ENCODE results near the gene DYSF.

DYSF gene

DNA sequence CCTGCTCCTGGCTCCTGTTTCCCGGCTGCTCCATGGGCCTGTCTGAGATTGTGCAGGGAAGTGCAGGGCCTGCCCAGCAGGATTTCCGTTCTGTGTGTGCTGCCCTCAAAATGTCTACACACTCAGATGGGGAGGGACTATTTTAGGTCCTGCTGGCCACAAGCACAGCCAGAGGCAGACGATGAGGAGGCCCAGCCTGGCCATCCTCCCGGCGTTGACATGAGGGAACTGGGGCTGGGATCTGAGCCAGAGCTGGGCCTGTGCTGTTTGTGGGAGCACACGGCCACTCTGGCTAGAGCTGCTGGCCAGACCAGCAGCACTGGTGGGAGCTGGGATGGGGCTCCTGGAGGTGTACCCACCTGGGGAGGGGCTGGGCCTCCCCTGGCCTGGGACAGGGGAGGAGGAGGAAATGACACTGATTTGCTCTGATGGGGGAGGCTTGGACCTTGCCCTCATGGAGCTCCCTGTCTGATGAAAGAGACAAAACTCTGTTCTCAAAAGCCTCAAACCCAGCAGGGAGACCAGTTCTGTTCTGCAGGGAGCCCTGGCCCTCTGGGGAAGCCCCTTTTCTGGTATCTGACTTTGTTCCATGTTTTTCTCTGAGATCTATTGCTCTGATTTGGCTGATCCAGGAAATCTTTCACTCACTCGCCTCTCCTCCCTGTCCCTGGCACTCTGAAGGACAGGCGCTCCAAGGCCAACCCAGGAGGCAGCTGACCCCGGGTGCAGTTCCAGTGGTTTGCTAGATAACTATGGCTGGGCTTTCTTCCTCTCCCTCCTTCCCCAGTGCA is 161.8 kb downstream of the DYSF start:
- DNase-seq (ENCODE audit: low read depth in 2 of 2) = no peak

DNA sequence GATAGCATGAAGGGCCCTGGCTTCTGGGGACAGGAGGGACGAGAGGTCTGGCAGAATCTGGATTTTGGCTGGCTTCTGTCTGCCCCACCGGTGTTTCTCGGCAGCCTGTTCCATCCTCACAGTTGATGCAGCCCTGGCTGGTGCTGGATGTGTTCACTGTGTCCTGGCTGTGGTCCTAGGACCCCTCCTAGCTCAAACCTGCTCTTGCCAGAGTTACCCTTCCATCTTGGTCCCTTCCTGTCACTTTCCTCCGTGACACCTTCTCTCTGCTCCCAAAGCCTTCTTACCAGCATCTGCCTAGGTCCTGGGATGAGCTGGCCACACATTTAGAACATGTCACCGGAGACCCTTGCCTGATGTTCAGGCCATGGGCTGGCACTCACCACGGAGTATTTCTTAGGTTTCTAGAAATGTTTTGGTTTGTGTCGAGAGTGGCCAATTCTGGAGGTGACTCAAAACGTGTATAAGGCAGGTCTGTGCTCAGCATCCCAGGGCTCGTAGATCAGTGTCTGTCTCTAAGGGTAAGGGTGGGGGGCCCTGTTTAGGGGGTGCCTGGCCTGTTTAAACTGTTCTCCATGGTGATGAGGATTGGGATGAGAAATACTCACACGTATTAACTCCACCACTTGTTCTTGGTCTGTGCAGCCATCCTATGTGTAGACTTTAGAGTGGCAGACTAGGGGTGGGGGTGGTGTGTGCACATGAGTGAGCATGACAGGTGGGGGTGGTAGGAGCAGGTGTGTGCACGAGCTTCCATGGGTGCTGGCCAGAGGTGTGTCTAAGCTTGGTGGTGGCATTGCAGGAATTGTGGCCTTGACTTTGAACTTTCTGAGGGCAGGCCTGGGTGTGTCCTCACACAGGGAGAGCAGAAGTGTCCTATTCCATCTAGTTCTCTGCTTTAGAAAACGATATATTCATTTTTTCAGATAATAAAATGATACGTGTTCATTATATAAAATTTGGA is 162.7 kb downstream of the DYSF start:
- DNase-seq (ENCODE audit: low read depth in 2 of 2) = no peak

DNA sequence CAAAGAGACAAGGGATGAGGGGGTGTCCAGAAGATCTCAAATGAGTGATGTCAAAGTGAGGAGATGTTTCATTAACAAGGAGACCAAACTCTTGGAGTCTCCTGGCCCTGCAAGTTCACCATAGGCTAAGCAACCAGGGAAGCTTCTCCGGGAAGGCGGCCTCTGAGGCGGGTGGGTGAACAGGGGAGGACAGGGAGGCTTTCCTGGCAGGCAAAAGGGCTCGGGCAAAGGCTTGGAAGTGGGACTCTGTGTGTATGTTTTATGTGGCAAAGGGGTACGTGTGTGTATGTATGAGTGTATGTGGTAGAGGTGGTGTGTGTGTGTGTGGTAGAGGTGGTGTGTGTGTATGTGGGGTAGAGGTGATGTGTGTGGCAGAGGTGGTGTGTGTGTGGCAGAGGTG is 163.9 kb downstream of the DYSF start:
- DNase-seq (ENCODE audit: low read depth in 2 of 2) = no peak

DNA sequence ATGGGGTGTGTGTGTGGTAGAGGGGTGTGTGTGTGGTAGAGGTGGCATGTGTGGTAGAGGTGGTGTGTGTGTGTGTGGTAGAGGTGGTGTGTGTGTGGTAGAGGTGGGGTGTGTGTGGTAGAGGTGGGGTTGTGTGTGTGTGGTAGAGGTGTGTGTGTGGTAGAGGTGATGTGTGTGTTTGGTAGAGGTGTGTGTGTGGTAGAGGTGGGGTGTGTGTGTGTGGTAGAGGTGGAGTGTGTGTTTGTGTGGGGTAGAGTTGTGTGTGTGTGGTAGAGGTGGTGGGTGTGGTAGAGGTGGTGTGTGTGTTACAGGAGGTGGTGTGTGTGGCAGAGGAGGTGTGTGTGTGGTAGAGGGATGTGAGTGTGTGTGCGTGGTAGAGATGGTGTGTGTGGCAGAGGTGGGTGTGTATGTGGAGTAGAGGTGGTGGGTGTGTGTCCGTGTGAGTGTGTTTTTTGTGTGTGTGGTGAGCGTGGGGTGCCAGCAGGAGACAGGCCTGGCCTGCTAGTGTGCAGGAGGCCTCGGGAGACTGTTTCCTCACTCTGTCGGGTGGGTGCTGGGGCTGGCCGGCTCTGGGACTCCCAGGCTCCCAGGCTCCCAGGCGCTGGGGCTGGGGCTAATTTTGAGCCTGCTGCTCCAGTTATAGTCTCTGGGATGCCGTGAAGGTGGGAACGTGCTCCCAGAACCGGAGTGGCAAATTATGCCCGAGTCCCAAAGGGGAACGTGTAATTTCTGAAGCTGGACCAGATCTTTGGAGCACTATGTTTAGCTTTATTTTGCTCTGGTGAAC is 165.2 kb downstream of the DYSF start:
- DNase-seq (ENCODE audit: low read depth in 2 of 2) = no peak

DNA sequence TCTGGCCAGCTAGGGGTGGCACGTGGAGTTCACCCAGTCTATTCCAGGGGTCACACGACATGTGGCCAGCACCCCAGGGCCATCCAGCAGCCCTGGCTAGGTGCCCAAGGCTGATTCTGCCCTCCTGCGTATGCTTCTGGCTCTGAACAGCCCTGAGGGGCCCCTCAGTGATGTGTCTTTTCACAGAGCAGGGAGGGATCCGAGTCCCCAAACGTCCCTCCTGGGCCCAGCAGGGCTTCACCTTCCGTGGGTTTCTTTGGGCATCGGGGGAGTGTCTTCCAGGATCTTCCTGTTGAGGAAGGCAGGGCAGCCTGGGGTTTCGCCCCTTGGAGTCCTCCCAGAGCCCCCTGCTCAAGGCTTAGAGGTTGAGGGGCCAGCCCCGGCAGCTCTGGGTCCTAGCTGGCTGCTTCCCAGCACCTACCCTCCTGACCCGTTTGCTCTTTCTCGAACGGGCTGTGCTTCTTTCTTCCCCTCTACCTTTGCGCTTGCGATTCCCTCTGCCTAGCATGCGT is 165.9 kb downstream of the DYSF start:
- DNase-seq (ENCODE audit: low read depth in 2 of 2) = no peak

DNA sequence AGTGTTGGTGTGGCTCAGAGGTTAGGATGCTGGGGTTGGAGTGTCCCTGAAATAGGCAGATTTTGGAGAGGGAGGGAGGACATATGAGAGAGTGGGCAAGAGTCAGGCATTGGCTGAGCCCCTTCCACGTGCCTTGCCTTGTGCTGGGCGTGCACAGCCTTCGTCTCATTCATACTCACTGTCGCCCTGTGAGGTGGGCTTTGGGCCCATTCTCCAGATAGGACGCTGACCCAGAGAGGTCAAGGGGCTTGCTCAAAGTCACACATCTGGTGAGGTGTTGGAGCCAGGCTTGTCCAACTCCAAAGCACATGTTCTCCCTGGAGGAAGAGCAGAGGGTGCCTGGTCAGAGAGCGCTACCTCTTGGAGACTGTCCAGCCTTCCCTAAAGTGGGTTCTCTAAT is 166.8 kb downstream of the DYSF start:
- DNase-seq (ENCODE audit: low read depth in 2 of 2) = no peak

DNA sequence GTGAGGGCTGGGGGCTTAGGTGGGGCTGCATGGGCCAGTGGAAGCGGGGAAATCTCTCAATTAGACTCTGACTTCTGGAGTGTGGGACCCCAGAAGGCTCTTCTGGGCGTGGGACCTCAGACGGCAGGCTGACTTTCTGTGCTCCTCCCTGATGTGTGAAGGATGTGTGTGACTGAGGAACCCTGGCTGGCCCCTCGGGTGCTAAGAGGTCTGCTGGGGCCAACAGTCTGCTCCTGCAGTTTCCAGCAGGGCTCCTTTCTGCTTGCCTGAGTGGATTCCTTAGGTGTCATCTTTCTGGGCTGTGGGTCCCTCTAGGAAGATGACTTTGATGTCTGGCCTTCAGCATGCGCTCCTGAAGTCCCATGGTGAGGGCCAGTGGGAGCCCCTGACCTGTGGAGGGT is 167.5 kb downstream of the DYSF start:
- DNase-seq (ENCODE audit: low read depth in 2 of 2) = no peak

DNA sequence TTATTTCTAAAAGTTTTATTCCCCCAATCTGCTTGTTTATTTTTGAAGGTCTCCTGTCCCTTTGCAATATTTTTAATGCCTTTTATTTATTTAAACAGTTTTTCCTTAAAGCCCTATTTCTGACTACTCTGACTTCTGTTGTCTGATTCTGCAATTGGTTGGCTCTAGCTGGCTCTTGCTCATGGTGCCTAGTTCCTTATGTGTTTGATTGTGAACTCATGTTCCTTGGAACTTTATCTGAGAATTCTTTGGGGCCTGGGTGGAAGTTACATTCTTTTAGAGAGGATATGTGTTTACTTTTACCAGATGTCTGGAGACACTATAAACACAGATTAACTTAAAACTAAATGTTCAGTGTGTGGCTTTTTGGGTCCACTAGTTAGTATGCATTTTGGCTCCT is 175.9 kb downstream of the DYSF start:
- no peak for DNase-seq (ENCODE audit: low read depth in 2 of 2)

DNA sequence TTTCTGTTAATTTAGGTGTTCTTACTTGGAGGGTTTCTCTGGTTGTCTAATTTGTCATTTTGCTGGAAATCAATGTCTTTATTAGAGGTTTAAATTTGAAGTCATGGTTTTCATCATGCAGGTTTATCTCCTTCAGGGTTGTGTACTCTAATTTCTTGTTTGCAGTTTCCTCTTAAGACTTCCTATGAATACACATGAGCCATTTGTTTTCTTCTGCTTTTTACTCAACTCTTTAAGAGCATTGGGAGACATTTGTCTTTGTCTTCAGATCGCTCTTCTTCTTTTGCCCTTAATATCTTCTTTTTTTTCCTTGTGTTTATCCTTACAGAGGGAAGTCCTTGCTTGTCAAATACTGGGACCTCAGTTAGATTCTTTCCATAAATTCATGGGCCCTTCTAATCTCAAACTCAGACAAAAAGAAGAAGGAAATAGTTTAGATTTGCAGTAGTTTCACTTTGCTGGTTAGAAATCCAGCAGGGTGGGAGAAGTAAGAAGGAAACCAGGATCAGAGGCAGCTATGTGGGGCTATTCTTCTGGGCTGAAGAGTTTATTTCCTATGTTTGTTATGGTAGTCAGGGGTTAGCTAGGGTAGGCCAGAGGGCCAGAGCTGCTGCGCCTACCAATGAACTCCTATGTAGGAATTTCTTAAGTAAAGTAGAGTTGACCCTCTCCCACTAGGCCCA is 176.6 kb downstream of the DYSF start:
- no peak for DNase-seq (ENCODE audit: low read depth in 2 of 2)

DNA sequence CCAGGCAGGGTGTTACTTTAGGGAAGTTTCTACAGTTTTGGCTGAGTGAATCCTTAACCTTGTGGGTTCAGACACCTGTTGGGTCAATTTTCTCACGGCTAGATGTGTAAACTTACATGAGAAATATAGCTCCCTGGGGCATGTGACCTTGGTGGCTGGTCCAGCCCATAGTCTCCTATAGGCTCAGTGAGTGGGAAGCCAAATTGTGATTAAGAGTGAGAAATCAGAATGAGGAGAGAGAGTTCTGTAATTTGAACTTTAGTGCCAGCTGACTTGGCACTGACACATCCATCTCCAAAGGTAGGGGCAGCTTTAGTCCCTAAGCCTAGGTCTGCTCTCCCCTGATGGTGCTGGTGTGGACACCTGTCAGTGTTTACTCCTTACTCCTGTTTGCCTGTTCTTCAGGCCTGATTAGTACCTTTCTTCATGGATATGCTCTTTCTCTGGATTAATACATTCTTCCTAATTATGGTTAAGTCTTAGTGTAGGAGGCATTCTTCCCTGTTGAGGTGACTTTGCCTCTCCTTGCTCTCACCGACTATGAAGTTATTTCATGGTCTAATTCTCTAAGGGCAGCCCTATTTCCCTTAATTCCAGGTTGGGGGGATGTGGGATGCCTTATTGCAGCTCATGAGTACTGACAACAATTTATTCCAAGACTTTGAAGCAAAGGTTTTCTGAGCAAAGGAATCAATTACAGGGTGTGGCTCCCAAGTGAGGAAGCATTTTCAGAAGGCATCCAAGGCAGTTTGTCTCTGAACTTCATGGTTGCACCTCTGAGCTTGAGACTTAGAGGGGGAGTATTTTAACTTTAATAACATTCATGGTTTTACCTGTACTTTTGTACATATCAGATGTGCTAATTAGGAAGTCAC is 177.3 kb downstream of the DYSF start:
- no peak for DNase-seq (ENCODE audit: low read depth in 2 of 2)

DNA sequence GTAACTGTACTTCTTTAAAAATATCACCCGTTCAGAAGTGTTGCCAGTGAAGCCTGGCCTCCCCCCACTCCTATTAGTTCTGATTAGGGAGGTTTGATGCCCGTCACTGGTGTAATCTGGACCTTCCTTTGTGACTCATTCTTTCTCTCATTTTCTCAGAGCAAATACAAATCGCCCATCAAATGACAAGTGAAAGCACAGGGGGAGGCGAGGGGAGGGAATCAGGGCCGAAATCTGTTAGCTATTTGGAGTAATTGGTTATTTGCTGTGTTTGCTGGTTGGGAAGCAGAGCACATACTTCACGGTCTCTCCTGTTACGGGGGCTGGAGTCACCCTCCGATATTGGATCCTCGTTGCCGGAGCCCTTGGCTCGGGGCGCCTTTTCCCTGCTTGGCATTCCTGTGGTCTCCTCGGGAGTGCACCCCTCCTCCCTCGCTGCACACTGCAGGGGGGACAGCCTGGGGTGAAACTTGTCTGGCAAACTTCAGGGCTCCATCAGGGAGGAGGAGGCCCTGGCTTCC is 178.1 kb downstream of the DYSF start:
- DNase-seq (ENCODE audit: low read depth in 2 of 2) = no peak

DNA sequence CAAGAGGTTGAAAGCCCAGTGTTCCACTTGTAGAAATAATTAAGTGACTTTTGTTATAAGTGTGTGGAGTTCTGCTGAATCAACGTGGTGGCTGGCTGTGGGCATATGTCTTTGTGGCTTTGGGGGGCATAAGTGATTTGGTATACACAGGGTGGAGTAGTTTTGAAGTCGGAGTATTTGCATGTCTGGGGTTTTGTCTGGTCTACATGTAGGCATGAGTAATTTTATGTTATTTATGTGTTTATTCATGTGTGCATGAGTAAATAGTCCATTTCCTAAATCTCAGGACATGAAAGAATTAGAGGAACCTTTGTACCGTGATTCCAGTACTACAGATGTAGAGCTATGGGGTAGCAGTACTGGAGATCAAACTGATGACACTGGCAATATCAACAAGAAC is 179.7 kb downstream of the DYSF start:
- DNase-seq (ENCODE audit: low read depth in 2 of 2) = no peak

DNA sequence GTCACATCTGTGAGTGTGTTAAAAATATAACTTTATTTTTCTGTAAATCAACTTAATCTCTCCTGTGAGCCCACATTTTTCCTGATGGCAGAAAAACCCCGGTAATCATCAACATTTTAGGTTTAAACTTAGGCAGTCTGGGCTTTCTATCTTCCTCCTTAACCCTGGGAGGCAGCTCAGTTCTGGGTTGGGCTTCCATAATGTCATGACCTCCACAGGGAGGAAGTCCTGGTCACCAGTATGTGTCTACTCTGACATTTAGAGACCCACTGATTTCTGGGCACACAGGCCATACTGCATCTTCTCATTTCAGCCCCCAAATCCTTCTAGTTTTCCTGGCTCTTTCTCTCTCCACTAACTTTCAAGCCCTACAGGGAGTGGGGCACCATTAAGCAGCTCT is 181.2 kb downstream of the DYSF start:
- no peak for DNase-seq (ENCODE audit: low read depth in 2 of 2)

DNA sequence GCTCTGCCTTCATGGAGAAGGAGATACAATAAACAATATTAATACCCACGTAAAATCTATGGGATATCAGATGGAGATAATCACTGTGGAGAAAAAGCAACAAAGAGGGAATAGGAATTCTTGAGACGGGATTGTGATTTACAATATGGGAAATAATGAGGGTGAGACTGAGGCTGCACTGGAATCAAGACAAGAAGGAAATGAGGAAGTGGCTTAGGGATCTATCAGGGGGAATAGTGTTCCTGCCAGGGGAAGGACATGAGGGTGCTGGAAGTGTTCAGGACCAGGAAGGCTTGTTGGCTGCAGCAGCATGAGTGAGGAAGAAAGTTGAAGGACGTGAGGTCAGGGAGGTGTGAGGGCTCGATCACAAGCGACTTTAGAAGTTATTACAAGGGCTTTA is 182.4 kb downstream of the DYSF start:
- DNase-seq (ENCODE audit: low read depth in 2 of 2) = no peak

DNA sequence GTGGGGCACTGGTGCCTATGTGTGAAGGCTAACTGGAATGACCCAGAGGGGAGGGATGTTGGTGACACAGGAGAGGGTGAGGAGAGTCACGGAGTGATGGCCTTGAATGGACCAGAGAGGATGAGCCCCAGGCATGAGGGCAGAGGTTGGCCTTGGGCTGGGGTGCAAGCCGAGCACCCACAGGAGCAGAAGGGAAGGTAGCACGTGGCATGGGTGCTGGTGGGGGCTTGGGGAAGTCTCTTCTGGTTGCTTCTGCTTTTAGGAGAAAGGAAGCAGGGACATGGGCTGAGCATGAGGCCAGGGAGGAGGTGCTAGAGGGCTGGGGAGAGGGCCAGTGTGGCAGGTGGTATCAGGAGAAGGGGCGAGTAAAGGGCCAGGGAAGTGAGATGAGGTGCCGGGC is 183.8 kb downstream of the DYSF start:
- no peak for DNase-seq (ENCODE audit: low read depth in 2 of 2)

DNA sequence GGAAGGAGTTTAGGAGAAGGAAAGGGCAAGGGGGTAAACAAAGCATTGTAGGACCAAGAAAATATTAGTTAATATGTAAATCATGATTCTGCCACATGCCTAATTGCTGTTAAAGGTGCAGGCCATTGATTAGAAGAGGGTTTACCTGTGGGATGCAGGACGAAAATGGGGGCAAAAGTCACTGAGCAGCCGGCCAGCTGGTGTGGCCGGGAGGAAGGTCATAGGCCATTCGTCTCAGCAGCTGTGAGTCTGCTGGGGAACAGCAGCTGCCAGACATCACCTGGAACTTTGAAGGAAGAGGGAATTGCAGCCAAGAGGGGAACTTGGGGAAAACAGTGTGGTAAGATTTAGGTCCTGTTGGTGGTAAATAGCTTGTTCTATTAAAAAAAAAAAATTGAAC is 184.4 kb downstream of the DYSF start:
- no peak for DNase-seq (ENCODE audit: low read depth in 2 of 2)

DNA sequence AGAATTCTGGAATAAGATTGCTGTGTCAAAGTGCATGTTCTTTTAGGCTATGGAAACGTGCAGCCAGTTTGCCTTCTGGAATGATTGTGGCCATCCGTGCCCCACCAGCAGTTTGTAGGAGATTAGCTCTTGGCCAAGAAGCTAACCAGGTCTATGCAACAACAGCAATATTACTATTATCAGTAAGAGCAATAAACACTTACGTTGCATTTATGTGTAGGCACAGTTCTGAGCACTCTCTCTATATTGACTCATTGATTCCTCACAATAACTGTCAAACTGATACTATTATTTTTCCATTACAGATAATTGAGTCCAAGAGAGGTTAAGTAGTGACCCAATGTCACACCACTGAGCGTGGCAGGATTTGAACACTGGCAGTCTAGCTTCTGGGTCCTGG is 186.4 kb downstream of the DYSF start:
- no peak for DNase-seq (ENCODE audit: low read depth in 2 of 2)

DNA sequence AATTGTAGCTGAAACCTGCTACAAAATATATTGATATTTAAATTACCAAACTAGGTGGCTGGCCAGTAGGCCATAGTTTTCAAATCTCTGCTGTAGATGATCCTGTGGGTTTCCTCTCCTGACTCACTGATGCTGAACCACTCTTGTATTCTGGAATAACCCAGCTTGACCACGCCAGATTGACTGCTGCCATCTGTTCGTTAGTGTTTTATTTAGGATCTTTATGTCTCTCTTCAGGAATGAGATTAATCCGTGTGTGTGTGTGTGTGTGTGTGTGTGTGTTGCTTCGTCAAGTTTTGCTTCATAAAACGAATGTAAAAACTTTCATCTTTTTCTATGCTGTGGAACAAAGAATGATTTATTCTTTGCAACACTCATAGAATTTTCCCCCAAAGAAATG is 187.1 kb downstream of the DYSF start:
- DNase-seq (ENCODE audit: low read depth in 2 of 2) = no peak

DNA sequence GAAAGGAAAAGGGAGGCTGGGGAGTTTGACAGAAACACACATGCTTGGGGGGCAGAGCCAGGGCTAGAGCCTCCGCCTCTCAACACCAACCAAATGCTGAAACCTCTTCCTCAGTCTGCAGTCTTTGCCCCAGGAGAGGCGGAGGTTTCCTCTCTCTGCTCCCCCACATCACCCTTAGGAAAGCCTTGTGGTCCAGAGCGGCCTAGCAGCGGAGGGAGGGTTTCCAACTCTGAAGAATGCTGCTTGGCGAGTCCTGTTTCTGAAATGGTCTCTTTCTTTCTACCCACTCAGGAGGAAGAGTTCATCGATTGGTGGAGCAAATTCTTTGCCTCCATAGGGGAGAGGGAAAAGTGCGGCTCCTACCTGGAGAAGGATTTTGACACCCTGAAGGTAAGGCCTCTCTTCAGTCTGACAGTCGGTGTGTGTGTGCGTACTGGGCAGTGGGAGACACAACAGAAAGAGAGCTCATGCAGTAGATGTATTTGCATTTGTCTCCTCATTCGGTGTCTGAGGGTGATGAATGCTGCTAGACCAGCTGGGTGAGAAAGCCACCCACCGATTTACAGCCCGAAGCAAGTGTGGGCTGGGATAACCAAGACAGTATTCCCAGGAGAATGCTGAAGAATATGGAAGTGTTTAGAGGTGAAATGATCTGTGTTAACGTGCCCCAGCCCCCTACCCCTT is 190.5 kb downstream of the DYSF start:
- no peak for DNase-seq (ENCODE audit: low read depth in 2 of 2)

DNA sequence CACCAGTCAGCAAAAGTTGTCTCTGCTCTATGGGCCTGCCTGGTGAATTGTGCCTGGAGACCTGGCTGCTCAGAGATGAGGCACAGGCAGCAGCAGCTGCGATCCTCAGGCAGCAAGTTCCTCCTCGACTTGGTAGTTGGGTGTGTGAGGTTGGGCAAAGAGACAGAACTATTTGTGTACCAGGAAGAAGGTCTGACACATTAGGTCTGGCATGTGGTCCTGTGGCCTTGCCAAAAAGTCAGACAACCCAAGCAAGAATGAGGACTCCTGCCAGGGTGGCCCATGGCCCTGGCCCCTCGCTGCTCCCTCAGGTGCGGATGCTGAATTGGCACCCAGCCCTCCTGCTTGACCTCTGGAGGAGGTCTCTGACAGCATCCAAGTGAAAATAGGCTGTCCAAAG is 192.7 kb downstream of the DYSF start:
- DNase-seq (ENCODE audit: low read depth in 2 of 2) = no peak

Measured in stimulated activated CD8-positive, alpha-beta memory T cell treated with anti-CD3 and anti-CD28 coated beads, Interleukin-15, amount 100 ng/mL, for 48 hours (primary cell).